GM18505 (cell line): ENCODE data around the gene EPHA2.

ENCODE experiments used
- ATAC-seq: cut with Tn5 transposase; IDR thresholded peaks from one replicate; pipeline ENCODE4 v1.9.1; 2021; ENCODE audit not compliant: unreplicated experiment
- POLR2A ChIP-seq: IDR thresholded peaks from 4 replicates; pipeline ENCODE4 v1.6.1; 2011; ENCODE audit warnings: borderline replicate concordance; ENCODE audit not compliant: insufficient read depth, insufficient read length; ENCODE audit errors: extremely low read depth

EPHA2 gene

GRCh38 chr1:16126743-16127515, 28.9 kb downstream of the EPHA2 start:
- TF ChIP-seq POLR2A = no peak
- ATAC-seq = no peak

- no peak for TF ChIP-seq POLR2A
- no peak for ATAC-seq
These were observed 29.7 kb downstream of the EPHA2 start for GRCh38 chr1:16126160-16126559.

- TF ChIP-seq POLR2A = no peak
- ATAC-seq = no peak
These were observed 30.4 kb downstream of the EPHA2 start for GRCh38 chr1:16125483-16125882.

- ATAC-seq = no peak
- no peak for TF ChIP-seq POLR2A
These were observed 30.8 kb downstream of the EPHA2 start for GRCh38 chr1:16125088-16125470.

GRCh38 chr1:16124377-16125087, 31.3 kb downstream of the EPHA2 start:
- no peak for TF ChIP-seq POLR2A
- no peak for ATAC-seq

- no peak for ATAC-seq
- TF ChIP-seq POLR2A = no peak
These were observed 33.0 kb downstream of the EPHA2 start for GRCh38 chr1:16122916-16123315.

GRCh38 chr1:16122350-16122881, 33.5 kb downstream of the EPHA2 start:
- no peak for ATAC-seq
- TF ChIP-seq POLR2A = no peak

- TF ChIP-seq POLR2A = no peak
- no peak for ATAC-seq
These were observed 34.9 kb downstream of the EPHA2 start for GRCh38 chr1:16120940-16121410.

- ATAC-seq = no peak
- no peak for TF ChIP-seq POLR2A
These were observed 35.5 kb downstream of the EPHA2 start for GRCh38 chr1:16120407-16120806.

GRCh38 chr1:16119926-16120325, 35.9 kb downstream of the EPHA2 start:
- no peak for ATAC-seq
- TF ChIP-seq POLR2A = no peak

GRCh38 chr1:16119504-16119903, 36.4 kb downstream of the EPHA2 start:
- no peak for TF ChIP-seq POLR2A
- ATAC-seq = no peak

- no peak for ATAC-seq
- TF ChIP-seq POLR2A = no peak
These were observed 37.2 kb downstream of the EPHA2 start for GRCh38 chr1:16118706-16119105.

GRCh38 chr1:16117936-16118335, 37.9 kb downstream of the EPHA2 start:
- TF ChIP-seq POLR2A = no peak
- ATAC-seq = no peak

GRCh38 chr1:16117369-16117768, 38.5 kb downstream of the EPHA2 start:
- no peak for ATAC-seq
- no peak for TF ChIP-seq POLR2A
